ENCODE measurements around the gene FOXR1. TPM values are rescaled to one million over a fixed set of nuclear protein-coding genes. Genes with fewer than 3 reads are reported as not detected.

The FOXR1 gene
- polyA plus RNA-seq, 1 donor from 2014 or later = not detected

GRCh38 chr11:119026970-119027369, 55.4 kb downstream of the FOXR1 start:
- H3K36me3 ChIP-seq (ENCODE audit: insufficient read depth, low read length) = no peaks in the 10 kb centered on the region

GRCh38 chr11:119027561-119028345, 56.2 kb downstream of the FOXR1 start:
- H3K4me2 ChIP-seq (ENCODE audit: low read length) = no peak overlapping the region
- no peaks in the 10 kb centered on the region for H3K36me3 ChIP-seq (ENCODE audit: insufficient read depth, low read length)
- H3K9ac ChIP-seq (ENCODE audit: low read length) = no peak overlapping the region
- no peak overlapping the region for H3K27ac ChIP-seq (ENCODE audit: low read length)
- H3K79me2 ChIP-seq (replicated peaks; ENCODE audit: insufficient read depth, low read length) = peaks cover 9% of the 10 kb centered on the region
- H3K27me3 ChIP-seq (ENCODE audit: insufficient read depth, low read depth, low read length) = no peaks in the 10 kb centered on the region
- no peaks in the 10 kb centered on the region for H3K9me2 ChIP-seq (ENCODE audit: insufficient read depth, low read length)
- no peak overlapping the region for H2AFZ ChIP-seq (ENCODE audit: low read depth, low read length)
- H4K20me1 ChIP-seq (ENCODE audit: insufficient read depth) = no peaks in the 10 kb centered on the region
- no peak overlapping the region for H3K4me3 ChIP-seq (ENCODE audit: low read length)
- no peaks in the 10 kb centered on the region for H3F3A ChIP-seq (ENCODE audit: insufficient read depth, low read length, poor library complexity, severe bottlenecking)
- H3K9me3 ChIP-seq (ENCODE audit: low read length) = no peaks in the 10 kb centered on the region
- no peak for TF ChIP-seq EP300 (conservative IDR thresholded peaks at IDR 0.05; ENCODE audit: poor library complexity, severe bottlenecking)
- no peak for TF ChIP-seq RAD21 (conservative IDR thresholded peaks at IDR 0.05)
- no peak for TF ChIP-seq POLR2AphosphoS5 (IDR thresholded peaks at IDR 0.05)
- TF ChIP-seq EZH2 (IDR thresholded peaks at IDR 0.05; ENCODE audit: borderline replicate concordance, insufficient read depth, low read length, poor library complexity, severe bottlenecking) = no peak
- TF ChIP-seq, protein P1, sequence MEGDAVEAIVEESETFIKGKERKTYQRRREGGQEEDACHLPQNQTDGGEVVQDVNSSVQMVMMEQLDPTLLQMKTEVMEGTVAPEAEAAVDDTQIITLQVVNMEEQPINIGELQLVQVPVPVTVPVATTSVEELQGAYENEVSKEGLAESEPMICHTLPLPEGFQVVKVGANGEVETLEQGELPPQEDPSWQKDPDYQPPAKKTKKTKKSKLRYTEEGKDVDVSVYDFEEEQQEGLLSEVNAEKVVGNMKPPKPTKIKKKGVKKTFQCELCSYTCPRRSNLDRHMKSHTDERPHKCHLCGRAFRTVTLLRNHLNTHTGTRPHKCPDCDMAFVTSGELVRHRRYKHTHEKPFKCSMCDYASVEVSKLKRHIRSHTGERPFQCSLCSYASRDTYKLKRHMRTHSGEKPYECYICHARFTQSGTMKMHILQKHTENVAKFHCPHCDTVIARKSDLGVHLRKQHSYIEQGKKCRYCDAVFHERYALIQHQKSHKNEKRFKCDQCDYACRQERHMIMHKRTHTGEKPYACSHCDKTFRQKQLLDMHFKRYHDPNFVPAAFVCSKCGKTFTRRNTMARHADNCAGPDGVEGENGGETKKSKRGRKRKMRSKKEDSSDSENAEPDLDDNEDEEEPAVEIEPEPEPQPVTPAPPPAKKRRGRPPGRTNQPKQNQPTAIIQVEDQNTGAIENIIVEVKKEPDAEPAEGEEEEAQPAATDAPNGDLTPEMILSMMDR (IDR thresholded peaks at IDR 0.05; ENCODE audit: poor library complexity, severe bottlenecking) = no peak
- no peak for TF ChIP-seq REST (IDR thresholded peaks at IDR 0.05; ENCODE audit: borderline replicate concordance)
- no peak for TF ChIP-seq TAF1 (IDR thresholded peaks at IDR 0.05; ENCODE audit: low read depth)

More at GRCh38 chr11:119026970-119027369, 55.4 kb downstream of the FOXR1 start:
- Histone ChIP-seq H3K4me2 (ENCODE audit: low read length) (no peak overlapping the region), H3K27ac (ENCODE audit: low read length) (no peak overlapping the region), H2AFZ (ENCODE audit: low read depth, low read length) (no peak overlapping the region), H3K9me3 (ENCODE audit: low read length) (no peaks in the 10 kb centered on the region), H3K79me2 (replicated peaks; ENCODE audit: insufficient read depth, low read length) (peaks cover 9% of the 10 kb centered on the region), H3K27me3 (ENCODE audit: insufficient read depth, low read depth, low read length) (no peaks in the 10 kb centered on the region), H3K9me2 (ENCODE audit: insufficient read depth, low read length) (no peaks in the 10 kb centered on the region), H4K20me1 (ENCODE audit: insufficient read depth) (no peaks in the 10 kb centered on the region), H3K4me3 (ENCODE audit: low read length) (no peak overlapping the region), H3F3A (ENCODE audit: insufficient read depth, low read length, poor library complexity, severe bottlenecking) (no peaks in the 10 kb centered on the region), H3K9ac (ENCODE audit: low read length) (no peak overlapping the region)
- TF ChIP-seq TAF1 (IDR thresholded peaks at IDR 0.05; ENCODE audit: low read depth) = no peak
- TF ChIP-seq, protein P1 (IDR thresholded peaks at IDR 0.05; ENCODE audit: poor library complexity, severe bottlenecking) = no peak
- no peak for TF ChIP-seq MXI1 (conservative IDR thresholded peaks at IDR 0.05; ENCODE audit: poor library complexity, severe bottlenecking)
- TF ChIP-seq RAD21 (conservative IDR thresholded peaks at IDR 0.05) = no peak
- no peak for TF ChIP-seq EZH2 (IDR thresholded peaks at IDR 0.05; ENCODE audit: borderline replicate concordance, insufficient read depth, low read length, poor library complexity, severe bottlenecking)
- no peak for TF ChIP-seq EP300 (conservative IDR thresholded peaks at IDR 0.05; ENCODE audit: poor library complexity, severe bottlenecking)
- no peak for TF ChIP-seq REST (IDR thresholded peaks at IDR 0.05; ENCODE audit: borderline replicate concordance)
- TF ChIP-seq SMC3 (conservative IDR thresholded peaks at IDR 0.05; ENCODE audit: poor library complexity) = no peak
- no peak for TF ChIP-seq POLR2AphosphoS5 (IDR thresholded peaks at IDR 0.05)

Measured in neural cell (in vitro differentiated cells).